Activated naive CD4-positive, alpha-beta T cell treated with anti-CD3 and anti-CD28 coated beads for 36 hours (primary cell): ENCODE data around the gene SLC26A2. TPM values are rescaled to one million over a fixed set of nuclear protein-coding genes. Genes with fewer than 3 reads are reported as not detected.
A peak's percentile ranks its signal among the peaks of the same experiment; 100 is the strongest.

ENCODE experiments used
- CTCF ChIA-PET: fragments of 350-600 bp; sonication (Branson Sonifier 250); formaldehyde crosslinking; loops from one replicate; lab custom pipeline; 2021; ENCODE audit warnings: antibody characterized with exemption; lab: Charles Lee
- DNase-seq: peaks from one replicate; pipeline ENCODE4 v3.0.0-alpha.2; 2020
- H3K27ac Mint-ChIP-seq: one replicate; pipeline ENCODE4 v1.8.0; 2021; ENCODE audit warnings: mild to moderate bottlenecking, mixed read lengths
- H3K27me3 Mint-ChIP-seq: one replicate; pipeline ENCODE4 v1.8.0; 2021; ENCODE audit warnings: low read depth, mixed read lengths
- H3K36me3 Mint-ChIP-seq: one replicate; pipeline ENCODE4 v1.8.0; 2021; ENCODE audit warnings: low read depth, mixed read lengths
- H3K4me1 Mint-ChIP-seq: one replicate; pipeline ENCODE4 v1.8.0; 2021; ENCODE audit warnings: low read depth, mixed read lengths
- H3K4me3 Mint-ChIP-seq: one replicate; pipeline ENCODE4 v1.8.0; 2021; ENCODE audit warnings: mild to moderate bottlenecking, moderate library complexity, mixed read lengths
- H3K9me3 Mint-ChIP-seq: one replicate; pipeline ENCODE4 v1.8.0; 2021; ENCODE audit warnings: mixed read lengths
- intact Hi-C: fragments of 100-400 bp; cut with micrococcal nuclease; formaldehyde crosslinking; loops from one replicate; pipeline ENCODE4 v1.15.1; 2023
- total RNA-seq, 2 experiments: library from RNA; stranded (reverse); gene quantifications; one replicate each; pipeline ENCODE4 v1.2.3, GENCODE V29; 2021

Gene SLC26A2
- total RNA-seq, 2 experiments from 2014 or later: 3.5 to 3.7 TPM

DNA sequence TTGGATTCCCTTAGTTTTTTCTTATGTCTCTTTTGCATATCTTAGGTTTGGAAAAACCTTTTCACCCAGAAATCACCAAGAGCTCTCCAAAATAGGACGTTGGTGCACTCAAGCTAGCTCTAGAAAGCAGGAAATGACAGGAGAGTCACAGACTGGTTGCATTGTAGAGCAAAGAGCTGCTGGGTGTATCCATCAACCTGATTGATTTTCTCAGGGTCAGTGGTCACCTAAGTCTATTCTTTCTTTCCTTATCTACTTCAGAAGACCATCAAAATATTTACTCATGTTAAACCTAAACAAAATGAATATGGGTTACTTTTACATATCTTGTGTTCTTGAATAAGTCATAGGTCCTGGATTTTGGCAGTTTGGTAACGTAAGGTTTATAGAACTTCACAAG, 14.9 kb downstream of the SLC26A2 start:
- no peak overlapping the region for H3K27ac Mint-ChIP-seq
- CTCF ChIA-PET: interaction anchor here (0.6 to 1.7 kb wide), 6 partner anchors 14 to 140 kb away, joined by 3 to 5 read pairs (median 4); no protein-coding TSS in a partner anchor
- intact Hi-C loops: no loop called here
- no peak for DNase-seq
- H3K9me3 Mint-ChIP-seq: no peaks in the 10 kb centered on the region
- H3K27me3 Mint-ChIP-seq: no peaks in the 10 kb centered on the region
- H3K36me3 Mint-ChIP-seq: peaks cover 7% of the 10 kb centered on the region
- peaks cover 4% of the 10 kb centered on the region for H3K4me1 Mint-ChIP-seq
- no peak overlapping the region for H3K4me3 Mint-ChIP-seq

DNA sequence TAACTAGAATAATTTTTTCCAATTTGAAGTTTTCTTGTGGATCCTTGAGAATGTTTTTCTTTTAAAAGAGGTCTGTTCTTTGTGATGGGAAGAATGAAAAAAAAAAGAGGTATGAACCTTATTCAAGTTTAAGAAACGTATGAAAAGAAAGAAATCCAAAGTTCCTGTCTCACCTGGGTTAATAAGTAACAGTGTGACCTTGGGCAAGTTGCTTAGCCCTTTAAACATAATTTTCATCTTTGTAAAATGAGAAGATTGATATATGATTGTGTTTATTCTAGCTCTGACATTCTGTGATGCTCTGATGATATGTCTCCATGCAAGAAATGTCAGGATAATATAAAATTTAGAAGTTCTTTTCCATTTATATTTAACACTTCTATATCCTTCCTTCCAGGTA, 19.3 kb downstream of the SLC26A2 start:
- CTCF ChIA-PET: interaction anchor here (3.7 kb wide), 1 partner anchor 10 kb away, joined by 13 read pairs; no protein-coding TSS in a partner anchor
- Mint-ChIP-seq H3K36me3 (peaks cover 8% of the 10 kb centered on the region), H3K4me1 (peaks cover 4% of the 10 kb centered on the region), H3K4me3 (no peak overlapping the region), H3K27ac (no peak overlapping the region), H3K9me3 (no peaks in the 10 kb centered on the region), H3K27me3 (no peaks in the 10 kb centered on the region)
- intact Hi-C loops: no loop called here
- DNase-seq: no peak

DNA sequence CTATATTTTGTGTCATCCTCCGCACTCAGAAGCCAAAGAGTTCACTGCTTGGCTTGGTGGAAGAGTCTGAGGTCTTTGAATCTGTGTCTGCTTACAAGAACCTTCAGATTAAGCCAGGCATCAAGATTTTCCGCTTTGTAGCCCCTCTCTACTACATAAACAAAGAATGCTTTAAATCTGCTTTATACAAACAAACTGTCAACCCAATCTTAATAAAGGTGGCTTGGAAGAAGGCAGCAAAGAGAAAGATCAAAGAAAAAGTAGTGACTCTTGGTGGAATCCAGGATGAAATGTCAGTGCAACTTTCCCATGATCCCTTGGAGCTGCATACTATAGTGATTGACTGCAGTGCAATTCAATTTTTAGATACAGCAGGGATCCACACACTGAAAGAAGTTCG, 20.6 kb downstream of the SLC26A2 start:
- Mint-ChIP-seq H3K4me1 (no peaks in the 10 kb centered on the region), H3K4me3 (no peak overlapping the region)
- intact Hi-C loops: no loop called here

DNA sequence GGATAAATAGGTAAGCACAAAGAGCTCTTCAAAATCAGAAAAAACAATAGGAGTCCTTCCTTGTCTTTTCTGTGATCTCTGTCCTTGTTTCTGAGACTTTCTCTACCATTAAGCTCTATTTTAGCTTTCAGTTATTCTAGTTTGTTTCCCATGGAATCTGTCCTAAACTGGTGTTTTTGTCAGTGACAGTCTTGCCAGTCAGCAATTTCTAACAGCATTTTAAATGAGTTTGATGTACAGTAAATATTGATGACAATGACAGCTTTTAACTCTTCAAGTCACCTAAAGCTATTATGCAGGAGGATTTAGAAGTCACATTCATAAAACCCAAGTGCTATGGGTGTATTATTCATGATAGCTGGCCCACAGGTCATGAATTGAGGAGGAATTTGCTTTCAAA, 21.9 kb downstream of the SLC26A2 start:
- H3K4me1 Mint-ChIP-seq: no peaks in the 10 kb centered on the region
- H3K36me3 Mint-ChIP-seq: peaks cover 6% of the 10 kb centered on the region
- no peak for DNase-seq
- intact Hi-C loops: no loop called here
- no peaks in the 10 kb centered on the region for H3K27me3 Mint-ChIP-seq
- no peaks in the 10 kb centered on the region for H3K9me3 Mint-ChIP-seq
- CTCF ChIA-PET: interaction anchor here (1.2 to 3.7 kb wide), 4 partner anchors 8 to 130 kb away, joined by 3 to 13 read pairs (median 4); no protein-coding TSS in a partner anchor
- no peak overlapping the region for H3K27ac Mint-ChIP-seq
- no peak overlapping the region for H3K4me3 Mint-ChIP-seq

More for the DNA sequence above, 20.6 kb downstream of the SLC26A2 start:
- no peak for DNase-seq
- Mint-ChIP-seq H3K36me3 (peaks cover 6% of the 10 kb centered on the region), H3K27me3 (no peaks in the 10 kb centered on the region), H3K9me3 (no peaks in the 10 kb centered on the region), H3K27ac (no peak overlapping the region)
- CTCF ChIA-PET: interaction anchor here (1.3 to 3.7 kb wide), 2 partner anchors 9 to 148 kb away, joined by 3 to 13 read pairs; no protein-coding TSS in a partner anchor

DNA sequence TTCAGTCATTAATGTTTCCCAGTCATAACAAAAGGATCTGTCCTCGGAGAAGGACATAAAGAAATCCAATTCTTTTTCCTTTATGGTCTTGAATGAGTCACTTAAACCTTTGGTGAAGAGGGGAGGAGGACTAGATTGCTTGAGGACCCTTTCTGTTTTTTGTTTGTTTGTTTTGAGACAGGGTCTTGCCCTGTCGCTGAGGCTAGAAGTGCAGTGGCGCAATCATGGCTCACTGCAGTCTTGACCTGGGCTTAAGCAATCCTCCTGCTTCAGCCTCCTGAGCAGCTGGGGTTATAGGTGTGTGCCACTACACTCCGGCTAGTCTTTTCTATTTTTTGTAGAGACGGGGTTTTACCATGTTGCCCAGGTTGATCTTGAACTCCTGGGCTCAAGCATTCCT, 27.6 kb downstream of the SLC26A2 start:
- Mint-ChIP-seq H3K27me3 (no peaks in the 10 kb centered on the region), H3K27ac (no peak overlapping the region), H3K4me3 (no peak overlapping the region), H3K36me3 (no peaks in the 10 kb centered on the region), H3K4me1 (no peaks in the 10 kb centered on the region), H3K9me3 (no peaks in the 10 kb centered on the region)
- intact Hi-C loops: no loop called here
- DNase-seq: no peak
- CTCF ChIA-PET: no interaction called here

DNA sequence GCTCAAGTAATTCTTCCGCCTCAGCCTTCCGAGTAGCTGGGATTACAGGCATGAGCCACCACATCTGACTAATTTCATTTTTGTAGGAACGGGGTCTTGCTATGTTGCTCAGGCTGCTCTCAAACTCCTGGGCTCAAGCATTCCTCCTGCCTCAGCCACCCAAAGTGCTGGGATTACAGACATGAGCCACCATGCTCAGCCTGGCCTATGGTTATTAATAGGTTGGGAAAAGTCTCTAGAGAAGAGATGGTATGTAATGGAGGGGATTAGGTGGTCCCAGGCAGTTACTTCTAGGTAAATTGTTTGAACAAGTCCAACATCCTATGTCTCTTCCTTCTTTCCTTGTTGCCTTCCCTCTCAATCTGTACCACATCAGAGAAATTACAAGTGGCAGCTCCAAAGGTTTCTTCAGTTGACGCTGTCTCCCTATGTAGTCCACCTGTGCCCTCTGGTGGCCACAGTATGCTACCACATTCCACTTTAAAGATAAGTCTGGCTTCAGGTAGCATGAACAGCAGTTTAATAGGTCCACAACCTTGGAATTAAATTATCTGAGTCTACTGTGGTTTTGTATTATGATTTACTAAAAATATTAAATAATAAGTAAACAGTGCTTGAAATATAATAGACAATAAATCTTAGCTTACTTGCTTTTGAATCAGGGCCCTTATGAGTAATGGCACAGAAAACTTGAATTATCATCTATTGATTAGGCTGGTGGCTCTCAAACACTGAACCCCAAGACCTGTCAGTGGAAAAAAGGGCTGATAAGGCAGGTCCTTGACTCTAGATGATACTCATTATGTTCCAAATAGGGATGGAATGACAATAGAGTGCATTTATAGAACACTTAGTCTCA, 30.2 kb downstream of the SLC26A2 start:
- intact Hi-C loops: loop anchor here (1.0 kb wide), 4 partner anchors 31 to 354 kb away; no protein-coding TSS in a partner anchor
- Mint-ChIP-seq H3K36me3 (peaks cover 3% of the 10 kb centered on the region), H3K27me3 (no peaks in the 10 kb centered on the region), H3K9me3 (no peaks in the 10 kb centered on the region), H3K4me1 (no peaks in the 10 kb centered on the region), H3K4me3 (no peak overlapping the region), H3K27ac (no peak overlapping the region)
- peak; percentile 83 for DNase-seq
- CTCF ChIA-PET: interaction anchor here (0.7 to 5.7 kb wide), 34 partner anchors 8 to 358 kb away, joined by 3 to 84 read pairs (median 4); partner anchors contain the start of genes HMGXB3 and TIGD6

DNA sequence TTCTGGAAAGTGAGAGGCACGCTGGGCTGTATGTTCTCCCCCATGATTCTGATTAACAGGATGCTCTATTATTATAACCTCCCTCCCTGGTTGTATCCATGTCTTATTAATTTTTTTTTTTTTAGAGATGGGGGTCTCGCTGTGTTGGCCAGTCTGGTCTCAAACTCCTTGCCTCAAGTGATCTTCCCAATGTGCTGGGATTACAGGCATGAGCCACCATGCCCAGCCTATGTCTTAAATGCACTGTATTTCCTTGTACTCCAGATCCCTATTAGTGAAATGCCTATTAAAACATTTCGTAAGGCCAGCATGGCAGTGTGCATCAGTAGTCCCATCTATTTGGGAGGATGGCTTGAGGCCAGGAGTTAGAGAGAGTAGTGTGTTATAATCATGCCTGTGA, 32.9 kb downstream of the SLC26A2 start:
- intact Hi-C loops: no loop called here
- CTCF ChIA-PET: interaction anchor here (0.8 to 5.7 kb wide), 5 partner anchors 13 to 1654 kb away, joined by 3 to 84 read pairs (median 3); no protein-coding TSS in a partner anchor
- Mint-ChIP-seq H3K27ac (no peak overlapping the region), H3K4me1 (no peaks in the 10 kb centered on the region), H3K4me3 (no peak overlapping the region), H3K27me3 (no peaks in the 10 kb centered on the region), H3K36me3 (peaks cover 3% of the 10 kb centered on the region), H3K9me3 (no peaks in the 10 kb centered on the region)
- no peak for DNase-seq

DNA sequence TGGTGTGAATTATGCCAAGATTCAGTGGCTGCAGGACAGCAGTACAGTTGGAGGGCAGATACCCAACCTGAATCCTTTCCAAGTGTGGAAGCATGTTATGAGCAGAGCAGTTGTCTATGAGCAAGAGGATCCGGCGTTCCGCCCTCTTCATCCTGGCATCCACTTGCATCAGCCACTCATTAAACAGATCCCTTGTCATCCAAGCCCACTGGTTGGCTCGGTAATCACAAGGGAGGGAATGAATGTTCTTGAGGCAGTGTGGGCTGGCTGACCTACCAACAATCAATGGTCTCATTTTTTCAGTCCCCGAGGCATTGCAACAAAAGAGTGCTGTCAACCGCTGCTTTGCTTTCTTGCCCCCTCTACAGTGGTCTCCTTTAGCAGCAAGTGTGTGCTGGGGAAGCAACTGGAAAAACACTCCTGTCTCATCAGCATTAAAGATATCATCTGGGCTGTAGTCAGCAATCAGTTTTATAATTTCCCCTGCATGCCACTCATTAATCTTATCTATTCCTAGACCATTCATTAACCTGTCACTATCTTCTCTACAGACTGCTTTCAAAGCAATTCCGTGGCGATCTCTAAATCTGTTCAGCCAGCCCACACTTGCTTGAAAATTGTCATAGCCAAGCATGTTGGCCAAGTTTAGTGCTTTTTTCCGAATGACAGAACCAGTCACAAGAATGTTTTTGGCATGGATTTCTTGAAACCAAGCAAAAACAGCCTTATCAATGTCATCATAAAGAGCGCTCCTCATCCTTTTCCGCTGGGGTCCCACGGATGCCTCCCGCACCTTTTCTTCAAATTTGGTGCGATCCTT, 35.0 kb downstream of the SLC26A2 start:
- DNase-seq: no peak
- no peaks in the 10 kb centered on the region for H3K9me3 Mint-ChIP-seq
- H3K4me3 Mint-ChIP-seq: no peak overlapping the region
- no peak overlapping the region for H3K27ac Mint-ChIP-seq
- peaks cover 3% of the 10 kb centered on the region for H3K36me3 Mint-ChIP-seq
- CTCF ChIA-PET: interaction anchor here (5.7 kb wide), 1 partner anchor 164 kb away, joined by 84 read pairs; no protein-coding TSS in a partner anchor
- peaks cover 14% of the 10 kb centered on the region for H3K4me1 Mint-ChIP-seq
- intact Hi-C loops: no loop called here
- no peaks in the 10 kb centered on the region for H3K27me3 Mint-ChIP-seq

DNA sequence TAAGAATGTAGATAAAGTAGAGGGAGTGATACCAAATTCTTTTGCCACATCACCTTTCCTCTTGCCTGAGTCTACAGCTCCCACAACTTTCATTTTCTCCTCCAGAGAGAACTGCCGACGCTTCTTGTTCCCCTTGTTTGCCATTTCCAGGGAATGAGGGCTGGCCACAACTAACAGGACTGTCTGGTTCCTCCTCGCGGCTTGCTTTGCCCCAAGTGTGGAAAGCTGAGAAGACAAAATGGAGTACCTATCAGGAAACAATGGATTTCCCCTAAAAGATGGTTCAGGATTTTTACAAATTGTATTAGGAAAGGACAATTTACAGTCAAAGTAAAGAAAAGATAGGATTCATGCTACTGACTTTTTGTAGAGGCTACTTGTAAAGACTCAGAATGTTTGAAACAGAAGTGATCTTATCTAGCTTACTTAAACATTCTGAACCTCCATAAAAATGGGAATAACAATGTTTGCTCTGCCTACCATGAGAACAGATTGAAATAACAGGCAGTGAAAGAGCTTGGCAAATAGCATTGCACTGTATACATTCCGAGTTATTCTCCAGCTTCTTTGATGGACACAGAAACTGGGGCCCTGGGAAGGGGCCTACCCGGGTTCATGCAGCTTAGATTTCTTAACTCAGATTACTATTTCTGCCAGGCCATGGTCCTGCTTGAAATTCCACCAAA, 35.8 kb downstream of the SLC26A2 start:
- H3K36me3 Mint-ChIP-seq: peaks cover 3% of the 10 kb centered on the region
- H3K27me3 Mint-ChIP-seq: no peaks in the 10 kb centered on the region
- CTCF ChIA-PET: interaction anchor here (0.7 to 1.1 kb wide), 2 partner anchors 136 to 144 kb away, joined by 4 to 5 read pairs; no protein-coding TSS in a partner anchor
- DNase-seq: no peak
- peaks cover 14% of the 10 kb centered on the region for H3K4me1 Mint-ChIP-seq
- H3K27ac Mint-ChIP-seq: no peak overlapping the region
- no peaks in the 10 kb centered on the region for H3K9me3 Mint-ChIP-seq
- no peak overlapping the region for H3K4me3 Mint-ChIP-seq
- intact Hi-C loops: no loop called here

DNA sequence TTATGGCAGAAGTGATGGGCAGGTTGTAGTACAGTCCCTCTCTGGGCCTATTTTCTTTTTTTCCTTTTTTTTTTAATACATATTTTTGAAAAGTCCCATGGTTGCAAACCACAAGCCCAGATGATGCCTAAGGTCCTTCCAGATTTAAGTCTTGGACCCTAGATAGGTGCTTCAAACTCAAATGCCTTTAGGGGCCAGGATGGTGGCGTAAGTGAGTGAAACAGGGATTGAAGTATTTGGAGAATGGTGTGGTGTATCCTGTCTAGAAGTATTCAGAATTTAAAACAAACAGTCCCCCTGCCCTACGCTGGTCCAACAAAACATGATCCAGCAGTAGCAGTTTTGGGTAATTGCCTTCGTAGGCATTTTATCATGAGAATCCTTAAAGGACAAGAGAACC, 37.7 kb downstream of the SLC26A2 start:
- H3K36me3 Mint-ChIP-seq: peaks cover 3% of the 10 kb centered on the region
- H3K27ac Mint-ChIP-seq: no peak overlapping the region
- no peaks in the 10 kb centered on the region for H3K9me3 Mint-ChIP-seq
- H3K27me3 Mint-ChIP-seq: no peaks in the 10 kb centered on the region
- no peak for DNase-seq
- H3K4me1 Mint-ChIP-seq: peaks cover 31% of the 10 kb centered on the region
- intact Hi-C loops: no loop called here
- no peak overlapping the region for H3K4me3 Mint-ChIP-seq
- CTCF ChIA-PET: interaction anchor here (2.4 kb wide), 1 partner anchor 8 kb away, joined by 14 read pairs; no protein-coding TSS in a partner anchor

DNA sequence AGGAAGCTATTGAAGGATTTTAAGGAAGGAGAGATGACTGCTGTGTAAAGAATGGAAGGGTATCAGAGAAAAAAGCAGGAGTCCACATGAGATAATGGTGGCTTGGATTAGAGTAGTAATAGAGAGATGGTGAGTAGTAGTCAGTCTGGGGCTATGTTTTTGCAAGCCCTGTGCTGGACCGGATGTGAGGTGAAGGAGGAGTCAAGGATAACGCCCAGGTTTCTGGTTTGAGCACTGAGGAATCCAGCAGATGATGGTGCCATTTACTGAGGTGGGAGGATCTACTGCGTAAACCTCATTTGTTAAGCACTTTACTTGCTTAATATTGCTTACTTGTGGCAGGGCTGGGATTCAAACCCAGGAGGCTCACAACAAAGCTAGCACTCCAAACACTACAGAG, 38.8 kb downstream of the SLC26A2 start:
- peak overlapping the region; percentile 86 for H3K4me3 Mint-ChIP-seq
- peaks cover 36% of the 10 kb centered on the region for H3K4me1 Mint-ChIP-seq
- CTCF ChIA-PET: interaction anchor here (1.4 to 2.4 kb wide), 2 partner anchors 9 to 38 kb away, joined by 5 to 14 read pairs; no protein-coding TSS in a partner anchor
- peaks cover 8% of the 10 kb centered on the region for H3K36me3 Mint-ChIP-seq
- DNase-seq: no peak
- intact Hi-C loops: no loop called here
- no peaks in the 10 kb centered on the region for H3K9me3 Mint-ChIP-seq
- H3K27me3 Mint-ChIP-seq: no peaks in the 10 kb centered on the region
- H3K27ac Mint-ChIP-seq: peak overlapping the region; percentile 14
